NCI-H345 treated with DMSO at 0.1 percent for 48 hours (cell line): ENCODE results near the gene PNPLA6.
A peak's percentile ranks its signal among the peaks of the same experiment; 100 is the strongest.

ENCODE experiments used
- DNase-seq: peaks from one replicate; lab custom pipeline; 2025; ENCODE audit not compliant: unreplicated experiment; lab: John Stamatoyannopoulos, UW

The PNPLA6 gene

GRCh38 chr19:7595466-7596133 is 60.1 kb downstream of the PNPLA6 start, which contains the start of gene CAMSAP3:
CAMSAP3 (plus strand) TSS chr19:7595863; CDS start chr19:7596003, 140 bp downstream.
- DNase-seq, result peak; percentile 78

- no peak for DNase-seq
Measured at GRCh38 chr19:7596211-7596937, 60.9 kb downstream of the PNPLA6 start.

GRCh38 chr19:7597689-7598088 is 62.2 kb downstream of the PNPLA6 start:
- no peak for DNase-seq

- DNase-seq, result no peak
Measured at GRCh38 chr19:7598180-7598579, 62.7 kb downstream of the PNPLA6 start.

- DNase-seq, result no peak
Measured at GRCh38 chr19:7600721-7601120, 65.2 kb downstream of the PNPLA6 start.

- DNase-seq, result no peak
Measured at GRCh38 chr19:7602240-7602934, 66.9 kb downstream of the PNPLA6 start.

- no peak for DNase-seq
Measured at GRCh38 chr19:7602935-7603497, 67.5 kb downstream of the PNPLA6 start.

- no peak for DNase-seq
Measured at GRCh38 chr19:7603919-7604318, 68.4 kb downstream of the PNPLA6 start.

GRCh38 chr19:7605490-7606222 is 70.1 kb downstream of the PNPLA6 start:
- no peak for DNase-seq

- no peak for DNase-seq
Measured at GRCh38 chr19:7606289-7606688, 70.8 kb downstream of the PNPLA6 start.

GRCh38 chr19:7607212-7607873 is 71.8 kb downstream of the PNPLA6 start:
- DNase-seq, result no peak

GRCh38 chr19:7607874-7608560 is 72.5 kb downstream of the PNPLA6 start:
- DNase-seq, result no peak

- DNase-seq, result no peak
Measured at GRCh38 chr19:7610491-7611240, 75.1 kb downstream of the PNPLA6 start.
